ENCODE results near the gene CAV2.

The CAV2 gene

GRCh38 chr7:116524609-116525297, 25.2 kb downstream of the CAV2 start, which contains the start of gene CAV1:
TSS of gene CAV1 (plus strand) at chr7:116525036. CDS start at chr7:116525063, 27 bp downstream.
- peak; percentile 44 for DNase-seq (ENCODE audit: low spot score)

- DNase-seq (ENCODE audit: low spot score) = peak; percentile 45
Observed at GRCh38 chr7:116525298-116525912, 25.9 kb downstream of the CAV2 start.

DNA sequence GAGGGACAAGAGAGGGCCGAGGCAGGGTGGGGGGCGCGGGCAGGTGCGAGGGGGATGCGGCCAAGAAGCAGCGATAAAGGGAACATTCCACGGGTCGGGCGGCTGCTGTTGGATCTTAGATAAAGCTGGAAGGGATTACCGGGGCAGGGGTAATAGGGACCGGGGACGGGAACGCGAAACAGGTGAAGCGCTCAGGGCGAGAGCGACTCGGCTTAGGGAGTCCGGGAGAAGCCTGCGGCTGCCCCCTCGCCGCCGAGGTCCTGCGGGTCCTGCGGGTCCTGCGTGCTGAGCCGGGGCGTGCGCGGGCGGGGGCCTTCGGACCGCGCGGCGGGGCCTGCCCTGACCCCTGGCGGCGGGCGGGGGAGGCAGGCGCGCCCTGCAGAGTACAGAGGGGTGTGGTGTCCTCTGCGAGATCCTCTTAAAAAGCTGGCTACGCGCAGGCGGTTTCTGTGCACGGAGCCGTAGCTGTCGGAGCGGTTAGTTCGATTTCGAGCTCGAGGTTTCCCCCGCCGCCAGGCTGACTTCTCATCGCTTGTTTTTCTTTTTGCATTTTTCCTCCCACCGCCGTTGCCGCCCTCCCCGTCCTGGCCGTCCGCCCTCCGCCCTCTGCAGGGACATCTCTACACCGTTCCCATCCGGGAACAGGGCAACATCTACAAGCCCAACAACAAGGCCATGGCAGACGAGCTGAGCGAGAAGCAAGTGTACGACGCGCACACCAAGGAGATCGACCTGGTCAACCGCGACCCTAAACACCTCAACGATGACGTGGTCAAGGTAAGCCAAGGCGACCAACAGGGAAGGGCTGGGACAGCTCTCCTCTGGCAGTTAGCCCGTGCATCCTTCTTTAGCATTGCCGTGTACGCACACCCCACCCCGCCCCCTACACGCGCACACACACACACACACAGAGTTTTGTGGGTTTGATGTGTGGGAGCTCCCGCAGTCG, 26.6 kb downstream of the CAV2 start:
- DNase-seq (ENCODE audit: low spot score) = peak; percentile 87

GRCh38 chr7:116526897-116527296, 27.4 kb downstream of the CAV2 start:
- no peak for DNase-seq (ENCODE audit: low spot score)

DNA sequence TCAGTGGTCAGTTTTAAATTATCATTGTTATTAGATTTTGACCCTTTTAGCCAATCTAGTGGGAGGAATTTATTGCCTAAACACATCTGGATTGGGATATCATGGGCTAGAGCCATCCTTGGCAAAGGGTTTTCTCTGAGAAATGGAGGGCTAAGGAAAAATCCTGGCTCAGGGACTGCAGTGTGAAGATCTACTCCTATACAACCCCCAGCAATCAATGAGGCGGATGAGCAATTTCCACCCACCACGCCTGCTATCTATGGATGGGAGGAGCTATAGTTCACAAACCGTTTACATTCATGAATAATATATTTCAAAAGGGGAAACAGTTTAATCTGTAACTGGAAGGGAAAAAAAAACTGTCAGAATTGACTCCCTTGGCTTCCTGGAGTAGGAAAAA, 28.0 kb downstream of the CAV2 start:
- DNase-seq (ENCODE audit: low spot score) = no peak

DNA sequence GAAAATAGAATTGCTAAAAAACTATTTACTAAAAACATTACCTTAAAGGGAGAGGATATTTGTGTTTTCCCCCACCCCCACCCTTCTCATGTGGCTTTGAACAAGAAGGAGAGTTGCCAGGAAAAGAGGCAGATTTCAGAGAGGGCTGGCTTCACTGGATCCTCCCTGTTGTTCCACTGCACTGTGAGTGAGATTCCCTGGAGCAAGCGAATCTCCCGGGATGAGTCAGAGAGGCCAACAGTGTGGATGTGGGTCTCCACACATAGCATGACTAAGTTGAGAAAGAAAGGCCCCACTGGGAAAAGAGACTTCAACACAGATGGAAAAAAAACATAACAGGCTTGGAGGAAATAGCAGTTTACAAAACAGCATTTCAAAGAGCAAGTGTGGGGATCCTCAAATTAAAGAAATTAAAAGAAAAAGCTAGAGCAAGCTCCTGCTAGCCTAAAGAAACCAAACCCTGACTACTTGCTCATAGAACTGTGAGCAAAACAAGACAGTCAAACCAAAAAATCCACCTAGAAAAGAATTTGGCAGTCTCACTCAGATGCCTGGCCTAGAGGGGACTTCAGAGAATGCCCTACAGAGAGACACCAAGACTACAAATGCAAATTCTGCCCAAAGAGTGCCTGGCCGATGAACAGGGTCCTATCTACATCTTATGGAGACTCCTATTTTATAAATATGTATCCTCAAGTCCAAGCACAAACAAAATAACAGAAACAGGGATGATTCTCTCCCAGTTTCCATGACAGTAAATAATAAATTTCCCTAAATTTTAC, 28.7 kb downstream of the CAV2 start:
- DNase-seq (ENCODE audit: low spot score) = no peak

GRCh38 chr7:116529250-116529649, 29.7 kb downstream of the CAV2 start:
- no peak for DNase-seq (ENCODE audit: low spot score)

DNA sequence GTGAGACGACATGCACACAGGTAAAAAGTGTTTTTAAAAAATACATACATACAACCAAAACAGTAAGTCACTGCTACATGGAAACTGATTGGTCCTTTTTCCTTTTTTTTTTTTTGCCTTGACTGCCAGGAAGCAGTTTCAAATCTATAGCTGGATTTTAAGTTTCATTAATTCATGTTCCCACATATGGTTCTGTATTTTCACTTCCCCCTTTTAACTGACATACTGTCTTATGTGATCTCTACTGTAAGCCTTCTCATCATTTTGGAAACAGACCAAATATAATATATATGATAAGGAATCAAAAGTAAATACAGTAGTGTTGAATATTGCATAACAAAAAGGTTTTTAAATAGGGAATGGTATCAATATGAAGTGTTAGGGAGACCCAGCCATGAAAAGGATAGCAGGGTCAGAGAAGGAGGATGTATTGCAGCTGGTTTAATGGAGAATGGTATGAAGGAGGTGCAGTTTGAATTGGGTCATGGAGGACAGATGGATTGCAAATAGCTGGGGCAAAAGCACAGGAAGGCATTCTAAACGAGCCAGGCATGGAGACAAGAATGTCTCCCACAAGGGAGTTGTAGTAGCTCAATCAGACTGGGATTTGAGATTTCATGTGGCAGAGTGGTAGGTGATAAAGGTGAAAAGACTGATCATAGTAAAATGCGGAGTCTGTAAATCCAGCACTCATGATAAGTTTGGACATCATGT, 30.7 kb downstream of the CAV2 start:
- no peak for DNase-seq (ENCODE audit: low spot score)

- DNase-seq (ENCODE audit: low spot score) = no peak
Observed at GRCh38 chr7:116532102-116532688, 32.7 kb downstream of the CAV2 start.

DNA sequence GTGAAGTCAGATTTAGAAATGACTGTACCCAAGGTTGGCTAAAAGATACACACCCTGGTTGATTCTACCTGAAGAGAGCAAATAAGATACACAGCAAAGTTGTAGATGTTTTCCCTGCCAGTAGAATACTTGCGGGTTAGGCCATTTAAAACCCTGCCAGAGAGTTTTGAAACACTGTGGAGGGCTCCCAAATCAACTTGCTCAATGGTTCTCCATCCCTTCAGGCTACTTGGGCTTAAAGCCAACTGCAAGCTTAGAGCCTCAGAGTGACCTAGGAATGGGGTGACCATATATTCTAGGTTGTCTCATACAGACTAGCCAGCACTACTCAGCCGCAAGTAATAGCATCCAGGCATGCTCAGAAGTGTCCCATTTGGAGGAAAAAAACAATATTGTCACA, 35.3 kb downstream of the CAV2 start:
- DNase-seq (ENCODE audit: low spot score) = no peak

GRCh38 chr7:116535416-116535815, 35.9 kb downstream of the CAV2 start:
- no peak for DNase-seq (ENCODE audit: low spot score)

DNA sequence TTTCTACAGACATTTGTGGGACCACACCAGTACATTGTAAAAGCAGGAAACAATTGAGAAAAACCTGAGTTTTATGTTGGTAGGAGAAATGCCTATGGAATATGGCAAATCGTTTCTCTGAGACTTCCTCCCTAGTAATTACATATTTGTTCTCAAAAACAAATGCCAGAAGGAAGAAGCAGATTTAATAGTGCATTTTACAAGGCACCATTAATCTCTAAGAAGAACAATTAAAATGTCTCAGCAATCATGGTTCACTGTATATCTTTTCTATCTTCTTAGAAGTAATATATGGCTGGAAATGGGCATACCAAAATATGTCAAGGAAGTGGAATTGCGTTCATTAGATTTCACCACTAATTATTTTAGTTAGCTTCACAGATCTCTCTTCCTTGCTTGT, 38.6 kb downstream of the CAV2 start:
- no peak for DNase-seq (ENCODE audit: low spot score)

GRCh38 chr7:116539879-116540278, 40.3 kb downstream of the CAV2 start:
- DNase-seq (ENCODE audit: low spot score) = no peak

GRCh38 chr7:116540743-116541142, 41.2 kb downstream of the CAV2 start:
- DNase-seq (ENCODE audit: low spot score) = no peak

GRCh38 chr7:116541951-116542350, 42.4 kb downstream of the CAV2 start:
- no peak for DNase-seq (ENCODE audit: low spot score)

- DNase-seq (ENCODE audit: low spot score) = no peak
Observed at GRCh38 chr7:116542618-116543017, 43.1 kb downstream of the CAV2 start.

DNA sequence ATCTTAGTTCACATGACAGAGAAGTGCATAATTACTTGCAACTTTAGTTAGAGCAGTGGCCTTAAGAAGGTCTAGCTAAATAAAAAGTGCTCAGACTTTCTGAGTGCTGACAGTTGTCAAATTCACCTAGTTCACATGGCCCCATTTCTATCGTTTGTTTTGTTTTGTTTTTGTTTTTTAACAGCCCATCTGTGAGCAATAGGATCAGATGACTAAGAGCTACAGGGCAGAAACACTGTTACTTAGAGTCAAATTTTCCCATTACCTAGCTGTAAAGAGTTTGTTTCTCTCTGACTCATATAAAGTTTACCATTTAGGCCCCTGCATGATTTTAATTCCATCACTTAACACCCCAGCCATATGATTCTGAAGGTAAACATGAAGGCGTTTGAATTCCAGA, 44.1 kb downstream of the CAV2 start:
- DNase-seq (ENCODE audit: low spot score) = no peak

GRCh38 chr7:116544487-116544886, 44.9 kb downstream of the CAV2 start:
- DNase-seq (ENCODE audit: low spot score) = no peak

GRCh38 chr7:116545411-116545993, 46.0 kb downstream of the CAV2 start:
- no peak for DNase-seq (ENCODE audit: low spot score)

- DNase-seq (ENCODE audit: low spot score) = no peak
Observed at GRCh38 chr7:116546054-116546453, 46.5 kb downstream of the CAV2 start.

GRCh38 chr7:116546916-116547315, 47.4 kb downstream of the CAV2 start:
- no peak for DNase-seq (ENCODE audit: low spot score)

Measured in germinal center (tissue), 1 donor.